GM18519 (cell line): ENCODE results near the gene SDK1.

Experiments used
- ATAC-seq: cut with Tn5 transposase; IDR thresholded peaks from one replicate; pipeline ENCODE4 v1.9.1; 2021; ENCODE audit warnings: mild to moderate bottlenecking, moderate library complexity; ENCODE audit not compliant: unreplicated experiment, low FRiP score

SDK1 gene

DNA sequence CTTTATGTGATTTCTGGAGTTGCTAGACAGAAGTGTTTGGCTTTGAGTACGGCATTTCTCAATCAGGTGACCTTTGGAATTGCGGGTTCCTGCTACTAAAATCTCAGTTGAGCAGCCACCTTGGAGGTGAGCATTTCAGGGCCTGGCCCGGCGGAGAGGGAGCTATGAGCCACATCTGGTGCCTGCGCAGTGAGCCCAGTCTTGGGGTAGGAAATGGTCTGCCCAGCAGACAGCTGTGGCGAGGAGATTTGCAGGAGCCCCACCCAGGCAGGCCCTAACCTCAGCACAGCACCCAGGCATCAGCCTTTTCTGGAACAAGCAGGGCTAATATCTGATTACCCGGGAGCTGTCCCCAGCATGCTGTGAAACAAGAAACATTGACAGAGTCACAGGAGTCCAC, 833.2 kb downstream of the SDK1 start:
- no peak for ATAC-seq

DNA sequence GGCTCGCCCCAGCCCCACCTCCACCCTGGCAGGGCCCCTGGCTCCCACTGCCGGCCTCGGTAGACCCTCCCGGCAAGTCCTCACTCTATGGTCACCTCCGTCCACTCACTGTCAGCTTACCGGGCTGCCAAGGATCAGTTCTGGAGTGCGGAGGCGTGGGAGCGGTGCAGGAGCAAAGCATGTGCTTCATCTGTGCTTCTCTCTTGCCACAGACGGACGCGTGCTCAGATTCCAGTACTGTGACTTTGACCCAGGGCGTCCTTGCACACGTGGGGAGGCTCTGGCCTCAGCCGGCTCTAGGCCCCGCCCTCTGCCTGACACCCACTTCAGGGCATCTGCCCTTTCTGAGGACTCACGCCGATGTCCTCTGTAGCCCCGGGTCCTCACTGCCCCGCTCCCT, 833.6 kb downstream of the SDK1 start:
- ATAC-seq = no peak

DNA sequence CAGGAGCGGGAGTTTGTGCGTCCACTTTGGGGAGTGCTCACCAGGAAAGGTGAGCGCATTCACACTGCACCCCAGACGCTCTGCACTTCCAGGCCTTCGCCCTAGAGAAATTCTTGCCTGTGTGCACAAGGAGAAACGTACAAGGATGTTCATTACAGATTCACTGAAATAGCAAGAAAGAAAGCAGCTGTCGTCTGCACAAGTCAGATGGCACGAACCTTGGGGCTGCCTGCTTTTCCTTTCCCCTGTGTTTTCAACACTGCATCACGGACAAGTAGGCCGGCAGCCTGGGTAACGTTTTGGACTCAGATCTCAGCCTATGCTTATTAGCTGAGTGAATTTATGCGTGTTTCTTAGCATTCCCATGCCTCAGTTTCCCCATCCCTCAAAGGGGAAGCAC, 834.2 kb downstream of the SDK1 start:
- no peak for ATAC-seq

- ATAC-seq = no peak
Observed at GRCh38 chr7:4136036-4136435, 835.0 kb downstream of the SDK1 start.

GRCh38 chr7:4136501-4137110, 835.6 kb downstream of the SDK1 start:
- no peak for ATAC-seq

- ATAC-seq = no peak
Observed at GRCh38 chr7:4137552-4137951, 836.5 kb downstream of the SDK1 start.

GRCh38 chr7:4138866-4139265, 837.8 kb downstream of the SDK1 start:
- ATAC-seq = no peak

GRCh38 chr7:4139656-4140625, 838.9 kb downstream of the SDK1 start:
- no peak for ATAC-seq

DNA sequence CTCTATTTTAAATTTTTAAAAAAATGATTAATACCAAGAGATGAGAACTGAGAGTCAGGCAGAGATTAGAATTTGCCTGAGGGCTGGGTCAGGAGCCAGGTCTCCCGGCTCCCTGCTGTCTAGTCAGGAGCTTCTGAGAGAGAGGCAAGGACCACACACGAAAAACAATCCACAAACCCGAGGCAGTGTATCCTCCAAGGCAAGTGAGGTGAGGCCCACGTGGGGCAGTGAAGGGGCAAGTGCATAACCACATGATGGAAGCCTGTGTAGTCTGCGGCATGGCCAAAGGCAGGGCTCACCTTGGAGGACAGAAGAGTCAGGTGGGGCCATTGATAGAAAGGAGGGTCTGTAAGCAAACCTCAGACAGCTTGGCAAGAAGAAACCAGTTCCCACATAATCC, 839.9 kb downstream of the SDK1 start:
- no peak for ATAC-seq

DNA sequence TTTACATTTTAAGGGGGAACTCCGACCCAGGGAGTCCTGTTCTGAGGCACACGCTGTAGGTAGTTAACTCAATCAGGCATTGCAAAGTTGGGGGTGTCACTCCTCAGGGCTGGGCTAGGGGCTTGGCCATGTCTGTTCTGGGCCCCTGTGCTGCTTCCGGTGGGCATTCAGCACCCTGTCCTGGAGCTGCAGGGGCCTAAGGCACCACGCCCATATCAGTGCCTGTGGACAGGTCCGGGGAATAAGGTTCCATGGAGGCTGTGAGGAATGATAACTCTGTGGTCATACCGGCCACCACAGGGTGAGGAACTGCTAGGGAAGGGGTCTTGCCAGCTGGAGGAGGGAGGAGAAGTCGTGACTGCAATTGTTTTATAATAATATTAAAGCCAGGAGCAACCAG, 842.0 kb downstream of the SDK1 start:
- no peak for ATAC-seq

GRCh38 chr7:4143511-4144171, 842.6 kb downstream of the SDK1 start:
- no peak for ATAC-seq

DNA sequence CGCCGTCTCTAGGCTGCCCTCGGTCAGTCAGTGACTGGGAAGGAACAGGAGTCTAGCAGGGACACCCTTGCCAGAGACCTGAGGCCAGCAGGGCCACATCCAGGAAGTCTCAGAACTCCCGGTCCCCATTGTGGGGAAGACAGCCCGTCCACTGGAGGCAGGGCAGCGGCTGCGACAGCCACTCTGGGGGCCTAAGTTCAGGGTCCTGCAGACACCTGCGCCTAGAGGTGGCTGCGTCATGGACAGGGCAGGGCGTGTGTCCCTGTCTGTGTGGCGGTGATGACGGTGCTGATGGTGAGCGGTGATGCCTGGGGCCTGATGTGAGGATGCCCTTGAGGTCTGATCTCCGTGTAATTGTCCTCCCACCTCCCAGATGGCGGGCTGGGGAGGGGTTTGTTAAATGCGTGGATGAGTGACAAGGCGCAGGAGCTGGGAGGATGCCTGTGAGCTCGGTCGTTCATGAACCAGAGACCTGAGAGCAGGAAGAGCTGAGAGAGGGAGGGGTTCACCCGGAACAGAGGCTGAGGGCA, 843.2 kb downstream of the SDK1 start:
- no peak for ATAC-seq

DNA sequence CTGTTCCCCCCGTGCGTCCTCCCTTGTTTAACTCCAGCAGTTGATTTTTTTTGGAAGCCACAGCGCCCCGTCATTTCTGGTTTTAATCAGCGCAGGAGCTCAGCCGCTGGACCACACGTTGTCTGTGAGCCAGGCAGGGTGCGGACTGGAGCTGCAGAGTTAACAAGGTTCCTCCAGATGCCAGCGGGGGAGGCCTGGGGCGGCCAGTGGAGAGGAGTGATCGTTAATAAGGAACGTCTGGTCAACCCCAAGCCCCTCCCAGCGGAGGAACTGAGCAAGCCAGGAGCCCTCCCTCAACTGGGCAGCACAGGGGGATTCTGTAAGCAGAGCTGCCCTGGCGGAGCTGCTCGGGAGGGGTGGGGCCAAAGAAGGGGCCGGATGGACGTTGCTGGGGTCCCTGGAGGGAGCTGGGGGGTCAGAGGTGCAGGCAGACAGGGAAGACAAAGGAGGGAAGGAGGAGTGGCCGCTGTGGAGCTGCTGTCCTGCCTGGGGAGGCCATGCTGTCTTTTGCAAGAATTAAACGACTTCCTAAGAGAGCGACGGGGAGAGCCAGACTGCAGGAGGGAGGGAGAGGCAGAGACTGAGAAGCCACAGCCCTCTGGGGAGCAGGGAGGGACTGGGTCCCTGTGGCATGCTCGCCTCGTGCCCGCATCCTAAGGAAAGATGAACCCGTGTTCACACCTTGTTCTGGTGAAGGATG, 843.9 kb downstream of the SDK1 start:
- ATAC-seq = no peak

GRCh38 chr7:4145576-4145975, 844.5 kb downstream of the SDK1 start:
- no peak for ATAC-seq

- ATAC-seq = no peak
Observed at GRCh38 chr7:4147926-4148620, 847.0 kb downstream of the SDK1 start.

DNA sequence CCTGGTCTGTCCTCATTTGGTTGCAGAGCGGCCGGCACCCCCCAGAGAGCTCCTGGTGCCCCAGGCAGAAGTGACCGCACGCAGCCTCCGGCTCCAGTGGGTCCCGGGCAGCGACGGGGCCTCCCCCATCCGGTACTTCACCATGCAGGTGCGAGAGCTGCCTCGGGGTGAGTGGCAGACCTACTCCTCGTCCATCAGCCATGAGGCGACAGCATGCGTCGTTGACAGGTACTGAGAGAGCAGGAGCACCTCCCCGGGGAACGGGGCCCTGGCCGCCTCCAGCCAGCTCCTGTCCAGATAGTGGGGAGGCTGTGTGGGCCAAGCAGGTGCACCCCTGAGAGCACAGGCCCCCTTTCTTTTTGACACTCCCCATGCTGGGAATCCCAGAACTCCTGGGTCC, 848.2 kb downstream of the SDK1 start:
- ATAC-seq = no peak

DNA sequence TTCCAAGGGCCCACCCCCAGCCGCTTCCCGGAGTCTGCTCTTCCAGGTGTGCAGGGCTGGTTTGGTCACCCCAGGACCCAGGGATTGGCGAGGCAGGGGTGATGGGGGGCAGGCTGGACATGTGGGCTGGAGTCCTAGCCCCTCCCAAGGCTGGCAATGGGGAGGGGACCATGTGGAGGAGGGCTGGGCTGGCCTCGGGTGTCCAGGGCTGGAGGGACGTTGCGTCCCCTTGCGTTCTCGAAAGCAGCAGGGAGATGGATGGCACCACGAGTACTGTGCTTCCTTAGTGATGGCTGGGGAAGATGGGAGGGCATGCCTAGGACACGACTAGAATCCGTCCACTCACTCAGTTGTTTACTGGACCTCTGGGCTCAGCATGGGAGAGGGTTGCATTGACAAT, 848.6 kb downstream of the SDK1 start:
- no peak for ATAC-seq

GRCh38 chr7:4150731-4151130, 849.7 kb downstream of the SDK1 start:
- ATAC-seq = no peak

DNA sequence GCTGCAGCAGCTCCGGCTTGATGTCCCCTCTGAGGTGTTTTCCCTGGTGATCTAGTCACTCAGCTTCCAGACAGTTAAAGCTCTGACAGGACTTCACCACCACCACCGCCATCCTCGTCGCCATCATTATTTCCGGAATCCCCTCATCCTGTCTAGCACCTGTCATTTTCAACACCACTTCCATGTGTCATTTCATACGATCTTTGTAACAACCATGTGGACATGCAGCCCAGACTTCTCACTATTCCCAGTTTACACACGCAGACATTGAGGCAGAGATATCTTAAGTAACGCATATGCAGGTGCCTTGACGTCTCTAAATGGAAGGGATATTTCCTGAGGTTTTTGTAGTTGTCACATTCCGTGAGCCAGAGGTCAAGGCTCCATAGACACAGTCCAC, 850.5 kb downstream of the SDK1 start:
- no peak for ATAC-seq

DNA sequence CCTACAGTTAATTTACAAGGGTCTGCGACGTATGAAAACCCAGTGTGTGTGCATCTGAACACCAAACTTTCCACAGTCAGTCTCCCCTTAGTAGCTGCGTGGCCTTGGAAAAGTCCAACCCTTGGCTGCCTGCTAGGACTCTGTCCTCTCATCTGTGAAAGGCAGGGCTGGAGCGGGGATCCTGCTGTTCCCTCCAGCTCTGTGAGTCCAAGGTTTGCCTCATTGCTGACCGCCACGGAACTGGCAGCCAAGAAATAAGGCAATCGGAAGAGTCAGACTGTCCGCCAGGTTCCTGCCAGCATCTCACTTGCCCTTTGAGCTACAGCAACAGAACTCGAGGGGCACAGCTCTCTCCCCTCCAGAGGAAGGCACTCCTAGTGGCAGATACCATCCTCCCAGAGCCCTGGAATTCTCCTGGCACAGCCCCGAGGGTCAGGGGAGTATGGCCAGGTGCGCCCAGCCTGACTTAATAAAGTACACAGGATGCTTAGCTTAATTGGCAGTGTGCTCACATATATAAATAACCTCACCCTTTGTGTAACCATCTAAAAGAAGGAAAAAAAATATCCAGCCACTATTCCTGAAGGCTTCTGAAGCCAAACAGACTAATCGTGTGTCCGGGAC, 851.0 kb downstream of the SDK1 start:
- ATAC-seq = no peak
